22Rv1 (cell line): ENCODE results near the gene DRC1.

ENCODE experiments used
- ZFX ChIP-seq: fragments of 450-650 bp; IDR thresholded peaks from 2 replicates; pipeline ENCODE4 v1.6.1; 2017; ENCODE audit warnings: antibody characterized with exemption, borderline replicate concordance
- TF ChIP-seq, protein P1 (sequence below): fragments of 450-650 bp; IDR thresholded peaks from 2 replicates; pipeline ENCODE4 v1.5.1; 2017; ENCODE audit warnings: mild to moderate bottlenecking

- TF ChIP-seq, protein P1, sequence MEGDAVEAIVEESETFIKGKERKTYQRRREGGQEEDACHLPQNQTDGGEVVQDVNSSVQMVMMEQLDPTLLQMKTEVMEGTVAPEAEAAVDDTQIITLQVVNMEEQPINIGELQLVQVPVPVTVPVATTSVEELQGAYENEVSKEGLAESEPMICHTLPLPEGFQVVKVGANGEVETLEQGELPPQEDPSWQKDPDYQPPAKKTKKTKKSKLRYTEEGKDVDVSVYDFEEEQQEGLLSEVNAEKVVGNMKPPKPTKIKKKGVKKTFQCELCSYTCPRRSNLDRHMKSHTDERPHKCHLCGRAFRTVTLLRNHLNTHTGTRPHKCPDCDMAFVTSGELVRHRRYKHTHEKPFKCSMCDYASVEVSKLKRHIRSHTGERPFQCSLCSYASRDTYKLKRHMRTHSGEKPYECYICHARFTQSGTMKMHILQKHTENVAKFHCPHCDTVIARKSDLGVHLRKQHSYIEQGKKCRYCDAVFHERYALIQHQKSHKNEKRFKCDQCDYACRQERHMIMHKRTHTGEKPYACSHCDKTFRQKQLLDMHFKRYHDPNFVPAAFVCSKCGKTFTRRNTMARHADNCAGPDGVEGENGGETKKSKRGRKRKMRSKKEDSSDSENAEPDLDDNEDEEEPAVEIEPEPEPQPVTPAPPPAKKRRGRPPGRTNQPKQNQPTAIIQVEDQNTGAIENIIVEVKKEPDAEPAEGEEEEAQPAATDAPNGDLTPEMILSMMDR = peak; percentile 43
- no peak for TF ChIP-seq ZFX
Measured at GRCh38 chr2:26459991-26460612, 58.4 kb downstream of the DRC1 start.
